ENCODE measurements around the gene GJB2. TPM values are rescaled to one million over a fixed set of nuclear protein-coding genes. Genes with fewer than 3 reads are reported as not detected.
A peak's percentile ranks its signal among the peaks of the same experiment; 100 is the strongest.

GJB2 gene
- total and polyA plus RNA-seq, 10 of the 15 experiments (the other 5 are each of a cell fraction or from before 2014, with no cell fraction given) = 0.07 to 0.59 (median 0.31) TPM; not detected in 1

- Histone ChIP-seq H3K36me3 (ENCODE audit: control insufficient read depth in 2 of 2, insufficient read depth in 2 of 2, low read length in 1 of 2) (no peaks in the 10 kb centered on the region), H3K9me3 (replicated peaks; ENCODE audit: control insufficient read depth, insufficient read depth, low read length) (no peaks in the 10 kb centered on the region), H3K9ac (ENCODE audit: control insufficient read depth, insufficient read depth, low read length) (no peak within 1 kb of the TSS), H3K27ac (ENCODE audit: control insufficient read depth, insufficient read depth) (no peak within 1 kb of the TSS), H2AFZ (ENCODE audit: control insufficient read depth, low read depth, low read length) (no peak within 1 kb of the TSS), H3K4me1 (ENCODE audit: control insufficient read depth, insufficient read depth, low read length) (no peaks in the 10 kb centered on the region), H4K20me1 (ENCODE audit: control insufficient read depth, insufficient read depth) (no peaks in the 10 kb centered on the region), H3K27me3 (replicated peaks in 1 of 2; ENCODE audit: control insufficient read depth in 2 of 2, insufficient read depth in 2 of 2, low read length in 1 of 2) (peaks cover 6 to 12% of the 10 kb centered on the region in 2 experiments; a peak in 3 of 4 replicates), H3K4me2 (ENCODE audit: control insufficient read depth, insufficient read depth) (peak within 1 kb of the TSS; percentile 25; the same call in 1 of the 2 replicates), H3K4me3 (no peak within 1 kb of the TSS), H3K79me2 (ENCODE audit: control insufficient read depth, insufficient read depth, low read length) (no peaks in the 10 kb centered on the region)
- TF ChIP-seq, protein P1, sequence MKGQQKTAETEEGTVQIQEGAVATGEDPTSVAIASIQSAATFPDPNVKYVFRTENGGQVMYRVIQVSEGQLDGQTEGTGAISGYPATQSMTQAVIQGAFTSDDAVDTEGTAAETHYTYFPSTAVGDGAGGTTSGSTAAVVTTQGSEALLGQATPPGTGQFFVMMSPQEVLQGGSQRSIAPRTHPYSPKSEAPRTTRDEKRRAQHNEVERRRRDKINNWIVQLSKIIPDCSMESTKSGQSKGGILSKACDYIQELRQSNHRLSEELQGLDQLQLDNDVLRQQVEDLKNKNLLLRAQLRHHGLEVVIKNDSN (IDR thresholded peaks at IDR 0.05; ENCODE audit: borderline replicate concordance, extremely low read length, insufficient read depth, low read depth, low read length) = no peak
- TF ChIP-seq MLLT1 (IDR thresholded peaks at IDR 0.05) = no peak
- TF ChIP-seq SUZ12 (IDR thresholded peaks at IDR 0.05; ENCODE audit: unreplicated experiment) = peak; percentile 39
- TF ChIP-seq SMAD1 (IDR thresholded peaks at IDR 0.05; ENCODE audit: low read depth, partially characterized antibody) = no peak
- no peak for TF ChIP-seq ZNF217 (IDR thresholded peaks at IDR 0.05)
- intact Hi-C loops (cut with micrococcal nuclease; ENCODE audit: unreplicated experiment) = loop anchor here (10.0 kb wide), 1 partner anchor 63 kb away; no protein-coding TSS in a partner anchor
- DNase-seq (ENCODE audit: low read depth, low spot score) (no peak), FAIRE-seq (no peak), ATAC-seq (no peak)
- 30% methylated on average over 45 of the region's 85 CpGs for WGBS (ENCODE audit: insufficient coverage, insufficient replicate concordance, low lambda C conversion rate, missing lambda C conversion rate)
- ChIA-PET CTCF (no interaction called here), SMC1A (ENCODE audit: uncharacterized antibody, unreplicated experiment) (no interaction called here), RAD21 (ENCODE audit: unreplicated experiment) (no interaction called here), POLR2A (no interaction called here)
- BruUV-seq (replicated peaks) = no TSS peak
- in situ Hi-C loops (cut with MboI) = no loop called here
Observed at GRCh38 chr13:20231839-20232555, 39.3 kb upstream of the GJB2 start, which contains the start of gene GJB6. Gene GJB6, minus strand, starts transcription at chr13:20232319. Its CDS starts 8,839 bp downstream, at chr13:20223480.

All from GM12878 (cell line).